ENCODE data around the gene NUP93.
A peak's percentile ranks its signal among the peaks of the same experiment; 100 is the strongest.
"Not testable (repeated sequence)": the region's sequence is repeated elsewhere in the genome, so short reads cannot be mapped to it uniquely, and the experiment has no call there.

NUP93 gene

DNA sequence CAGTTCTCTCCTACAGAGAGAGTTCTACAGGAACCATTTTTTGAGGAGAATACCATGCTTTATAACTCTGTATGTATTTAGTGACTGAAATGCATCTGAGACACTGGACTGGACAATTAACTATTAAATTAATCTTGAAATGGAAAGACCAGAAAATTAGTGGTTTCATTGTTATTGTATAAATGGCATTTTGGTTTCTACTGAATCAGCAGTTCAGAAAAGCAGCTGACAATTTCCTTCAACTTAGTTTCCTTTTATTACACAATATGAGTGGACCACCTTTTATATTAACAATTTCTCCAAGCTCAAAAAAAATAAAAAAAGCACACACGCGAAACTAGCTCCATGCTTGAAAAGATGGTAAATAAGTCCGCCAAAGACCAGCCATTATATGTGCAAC, 69.0 kb downstream of the NUP93 start:
- Mint-ChIP-seq H3K4me3 (no peak overlapping the region), H3K36me3 (peaks cover 6% of the 10 kb centered on the region), H3K9me3 (no peaks in the 10 kb centered on the region), H3K4me1 (no peaks in the 10 kb centered on the region), H3K27ac (no peak overlapping the region)
- no peak for DNase-seq (ENCODE audit: low spot score in 2 of 2)
- ATAC-seq: no peak

GRCh38 chr16:56800355-56800754, 70.4 kb downstream of the NUP93 start:
- Mint-ChIP-seq H3K4me1 (no peaks in the 10 kb centered on the region), H3K27ac (no peak overlapping the region), H3K9me3 (no peaks in the 10 kb centered on the region), H3K36me3 (peaks cover 19% of the 10 kb centered on the region), H3K4me3 (no peak overlapping the region)
- no peak for DNase-seq (ENCODE audit: low spot score in 2 of 2)
- no peak for ATAC-seq

- Mint-ChIP-seq H3K4me1 (no peaks in the 10 kb centered on the region), H3K4me3 (no peak overlapping the region), H3K27ac (no peak overlapping the region), H3K9me3 (no peaks in the 10 kb centered on the region), H3K36me3 (peaks cover 31% of the 10 kb centered on the region)
- ATAC-seq: no peak
- DNase-seq (ENCODE audit: low spot score in 2 of 2): no peak
Observed at GRCh38 chr16:56801762-56802161, 71.8 kb downstream of the NUP93 start.

DNA sequence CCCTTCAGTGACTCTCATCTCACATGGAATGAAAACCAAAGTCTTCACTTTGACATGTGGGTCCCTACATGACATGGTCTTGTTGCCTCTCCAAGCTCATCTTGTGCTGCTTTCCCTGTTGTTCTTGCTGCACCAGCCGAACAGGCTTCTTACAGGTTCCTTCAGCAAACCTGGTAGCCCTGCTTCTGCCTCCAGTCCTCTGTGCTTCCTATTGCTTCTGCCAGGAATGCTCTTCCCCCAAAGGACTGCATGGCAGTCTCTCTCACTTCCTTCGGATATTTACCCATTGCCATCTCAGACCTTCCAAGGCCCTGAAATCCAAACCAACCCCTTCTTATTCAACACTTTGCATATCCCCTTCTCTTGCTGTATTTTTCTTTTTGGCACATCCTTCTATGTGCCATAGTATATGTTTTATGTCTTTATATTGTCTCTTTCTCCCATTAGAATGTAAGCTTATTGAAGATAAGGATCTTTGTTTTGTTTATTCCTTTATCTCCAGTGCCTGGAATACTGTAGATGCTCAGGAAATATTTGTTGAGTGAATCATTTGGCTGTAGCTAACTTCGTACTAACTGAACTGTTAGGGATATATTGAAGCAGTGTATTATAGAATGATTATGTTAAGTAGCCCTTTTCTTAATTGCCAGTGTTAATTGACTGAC, 77.2 kb downstream of the NUP93 start:
- H3K36me3 Mint-ChIP-seq: peaks cover 38% of the 10 kb centered on the region
- H3K27ac Mint-ChIP-seq: no peak overlapping the region
- H3K4me3 Mint-ChIP-seq: no peak overlapping the region
- ATAC-seq: no peak
- H3K4me1 Mint-ChIP-seq: no peaks in the 10 kb centered on the region
- no peak for DNase-seq (ENCODE audit: low spot score in 2 of 2)
- H3K9me3 Mint-ChIP-seq: no peaks in the 10 kb centered on the region

GRCh38 chr16:56807676-56808067, 77.7 kb downstream of the NUP93 start:
- not testable (repeated sequence) for H3K27ac Mint-ChIP-seq; H3K9me3 Mint-ChIP-seq; DNase-seq (ENCODE audit: low spot score in 2 of 2); ATAC-seq; H3K4me3 Mint-ChIP-seq; H3K4me1 Mint-ChIP-seq
- H3K36me3 Mint-ChIP-seq: peaks cover 38% of the 10 kb centered on the region

DNA sequence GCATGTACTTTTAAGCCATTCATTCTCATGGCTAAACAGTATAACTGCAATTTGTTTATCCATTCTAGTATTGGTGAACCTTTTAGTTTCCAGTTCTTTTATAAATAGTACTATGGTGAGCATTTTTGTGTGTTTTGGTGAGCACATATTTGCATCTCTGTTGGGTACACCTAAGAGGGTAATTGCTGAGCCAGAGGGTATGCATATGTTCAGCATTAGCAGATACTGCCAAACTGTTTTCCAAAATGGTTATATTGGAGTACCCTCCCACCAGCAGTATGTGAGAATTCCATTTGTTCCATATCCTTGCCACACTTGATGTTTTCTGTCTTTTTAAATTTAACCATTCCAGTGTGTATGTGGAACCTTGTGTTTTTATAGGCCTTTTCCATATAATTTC, 81.0 kb downstream of the NUP93 start:
- no peaks in the 10 kb centered on the region for H3K9me3 Mint-ChIP-seq
- no peak overlapping the region for H3K4me3 Mint-ChIP-seq
- DNase-seq (ENCODE audit: low spot score in 2 of 2): no peak
- peaks cover 19% of the 10 kb centered on the region for H3K36me3 Mint-ChIP-seq
- H3K4me1 Mint-ChIP-seq: no peaks in the 10 kb centered on the region
- ATAC-seq: no peak
- H3K27ac Mint-ChIP-seq: no peak overlapping the region

GRCh38 chr16:56811602-56812001, 81.7 kb downstream of the NUP93 start:
- H3K27ac Mint-ChIP-seq; H3K4me1 Mint-ChIP-seq; DNase-seq (ENCODE audit: low spot score in 2 of 2); H3K9me3 Mint-ChIP-seq; ATAC-seq; H3K4me3 Mint-ChIP-seq: not testable (repeated sequence)
- H3K36me3 Mint-ChIP-seq: peaks cover 13% of the 10 kb centered on the region

GRCh38 chr16:56812884-56813283, 83.0 kb downstream of the NUP93 start:
- Mint-ChIP-seq H3K4me3 (no peak overlapping the region), H3K27ac (no peak overlapping the region), H3K9me3 (no peaks in the 10 kb centered on the region), H3K36me3 (peaks cover 8% of the 10 kb centered on the region), H3K4me1 (no peaks in the 10 kb centered on the region)
- ATAC-seq (no peak), DNase-seq (ENCODE audit: low spot score in 2 of 2) (no peak)

DNA sequence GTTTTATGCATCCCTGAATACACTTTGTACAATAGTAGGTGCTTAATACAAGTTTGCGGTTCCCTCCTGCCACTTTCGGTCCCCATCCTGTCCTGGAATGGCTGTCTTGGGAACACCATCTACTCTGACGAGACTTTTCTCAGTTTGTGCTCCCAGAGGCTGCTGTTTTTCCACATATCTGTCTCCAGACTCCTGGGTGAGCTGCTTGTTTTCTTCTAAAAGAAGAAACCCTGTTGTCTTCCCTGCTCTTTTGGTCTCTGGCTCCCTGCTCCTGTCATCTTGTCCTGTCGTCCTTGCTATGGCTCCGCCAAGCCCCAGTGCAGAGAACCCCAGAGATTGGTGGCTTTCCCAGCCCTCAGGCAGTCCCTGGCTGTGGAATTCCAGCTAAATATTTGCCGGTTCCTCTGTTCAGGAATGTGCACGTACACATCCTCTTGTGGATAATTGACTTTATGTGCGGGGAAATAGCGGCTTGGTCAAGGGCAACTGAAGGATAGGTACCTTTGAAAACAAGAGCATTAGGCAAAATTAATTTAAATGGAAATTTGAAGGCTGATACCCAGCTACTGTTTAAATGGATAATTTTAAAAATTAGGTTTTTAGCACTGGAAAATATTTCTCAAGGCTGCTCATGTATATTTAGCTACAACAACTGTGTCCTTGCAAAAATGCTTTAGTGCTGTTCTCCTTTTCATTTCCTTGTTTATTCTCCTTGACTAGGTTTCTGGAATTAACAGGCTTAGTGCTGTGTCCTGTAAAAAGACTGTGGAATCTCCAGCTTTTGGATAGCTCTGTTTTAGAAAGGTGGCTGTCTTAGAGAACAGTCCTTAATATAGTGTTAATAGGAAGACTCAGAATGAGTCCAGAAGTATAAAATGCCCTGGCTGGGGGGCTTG, 84.9 kb downstream of the NUP93 start:
- Mint-ChIP-seq H3K36me3 (peaks cover 6% of the 10 kb centered on the region), H3K4me1 (no peaks in the 10 kb centered on the region), H3K4me3 (no peak overlapping the region), H3K27ac (no peak overlapping the region), H3K9me3 (no peaks in the 10 kb centered on the region)
- DNase-seq (ENCODE audit: low spot score in 2 of 2): no peak
- no peak for ATAC-seq

- no peaks in the 10 kb centered on the region for H3K9me3 Mint-ChIP-seq
- H3K4me3 Mint-ChIP-seq: no peak overlapping the region
- DNase-seq (ENCODE audit: low spot score in 2 of 2): no peak
- no peak overlapping the region for H3K27ac Mint-ChIP-seq
- no peaks in the 10 kb centered on the region for H3K4me1 Mint-ChIP-seq
- H3K36me3 Mint-ChIP-seq: peaks cover 11% of the 10 kb centered on the region
- ATAC-seq: no peak
Observed at GRCh38 chr16:56815721-56816120, 85.8 kb downstream of the NUP93 start.

DNA sequence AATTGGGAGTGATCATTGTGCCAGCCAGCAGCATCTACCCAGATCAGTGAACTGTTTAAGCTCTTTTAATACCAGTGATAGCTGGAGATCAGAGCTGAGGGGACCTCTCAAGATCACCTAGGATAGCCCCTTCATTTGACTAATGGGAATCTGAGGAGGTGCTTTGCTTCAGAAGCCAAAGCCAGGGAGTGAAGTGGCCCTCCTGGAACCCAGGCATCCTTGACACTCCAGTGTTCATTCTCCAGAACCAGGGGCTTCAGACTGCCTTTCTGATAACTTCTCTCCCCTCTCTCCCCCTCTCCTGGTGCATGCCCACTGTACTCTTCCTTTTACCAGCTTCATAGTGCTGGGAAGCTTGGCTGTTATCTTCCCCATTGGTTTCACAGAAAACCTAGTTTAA, 87.1 kb downstream of the NUP93 start:
- ATAC-seq (no peak), DNase-seq (ENCODE audit: low spot score in 2 of 2) (no peak)
- H3K4me1 Mint-ChIP-seq: no peaks in the 10 kb centered on the region
- H3K4me3 Mint-ChIP-seq: no peak overlapping the region
- H3K36me3 Mint-ChIP-seq: peaks cover 24% of the 10 kb centered on the region
- H3K27ac Mint-ChIP-seq: no peak overlapping the region
- no peaks in the 10 kb centered on the region for H3K9me3 Mint-ChIP-seq

- ATAC-seq (no peak), DNase-seq (ENCODE audit: low spot score in 2 of 2) (no peak)
- Mint-ChIP-seq H3K4me3 (no peak overlapping the region), H3K4me1 (no peaks in the 10 kb centered on the region), H3K9me3 (no peaks in the 10 kb centered on the region), H3K27ac (peak overlapping the region; percentile 23), H3K36me3 (peaks cover 33% of the 10 kb centered on the region)
Observed at GRCh38 chr16:56817938-56818337, 88.0 kb downstream of the NUP93 start.

DNA sequence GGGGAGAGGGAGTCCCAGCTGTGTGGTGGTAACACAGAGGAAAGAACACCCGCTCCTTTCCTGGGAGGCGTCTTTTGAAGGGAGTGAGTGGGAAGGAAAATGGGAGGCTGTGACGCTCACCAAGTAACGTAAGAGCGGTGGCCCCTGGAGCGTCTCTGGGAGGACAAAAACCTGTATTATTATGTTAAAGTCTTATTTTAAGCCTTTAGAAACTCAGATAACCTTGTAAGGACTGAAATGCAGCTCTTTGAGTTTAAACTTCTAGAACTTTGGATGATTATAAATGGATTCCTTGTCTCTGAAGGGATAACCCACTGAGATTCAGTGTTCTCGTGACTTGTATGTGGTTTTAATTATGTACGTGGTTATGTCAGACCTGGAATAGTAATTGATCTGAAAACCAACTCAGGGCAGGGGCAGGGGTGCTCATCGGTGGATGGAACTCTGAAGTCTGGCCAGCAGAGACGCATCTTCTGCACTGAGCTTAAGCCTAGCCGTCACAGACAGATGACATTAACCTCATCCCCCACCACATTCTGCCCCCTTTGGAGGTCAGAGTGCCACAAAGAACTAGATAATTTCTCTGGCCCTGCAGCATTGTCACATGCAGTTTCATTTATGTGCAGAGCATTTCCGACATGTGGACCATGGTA, 93.3 kb downstream of the NUP93 start:
- Mint-ChIP-seq H3K27ac (no peak overlapping the region), H3K4me3 (no peak overlapping the region), H3K36me3 (peaks cover 86% of the 10 kb centered on the region), H3K4me1 (no peaks in the 10 kb centered on the region), H3K9me3 (no peaks in the 10 kb centered on the region)
- DNase-seq (ENCODE audit: low spot score in 2 of 2) (no peak), ATAC-seq (no peak)

GRCh38 chr16:56824331-56824730, 94.4 kb downstream of the NUP93 start:
- no peaks in the 10 kb centered on the region for H3K9me3 Mint-ChIP-seq
- H3K36me3 Mint-ChIP-seq: peaks cover 86% of the 10 kb centered on the region
- no peak overlapping the region for H3K4me3 Mint-ChIP-seq
- no peak overlapping the region for H3K27ac Mint-ChIP-seq
- H3K4me1 Mint-ChIP-seq: no peaks in the 10 kb centered on the region
- DNase-seq (ENCODE audit: low spot score in 2 of 2) (no peak), ATAC-seq (no peak)

DNA sequence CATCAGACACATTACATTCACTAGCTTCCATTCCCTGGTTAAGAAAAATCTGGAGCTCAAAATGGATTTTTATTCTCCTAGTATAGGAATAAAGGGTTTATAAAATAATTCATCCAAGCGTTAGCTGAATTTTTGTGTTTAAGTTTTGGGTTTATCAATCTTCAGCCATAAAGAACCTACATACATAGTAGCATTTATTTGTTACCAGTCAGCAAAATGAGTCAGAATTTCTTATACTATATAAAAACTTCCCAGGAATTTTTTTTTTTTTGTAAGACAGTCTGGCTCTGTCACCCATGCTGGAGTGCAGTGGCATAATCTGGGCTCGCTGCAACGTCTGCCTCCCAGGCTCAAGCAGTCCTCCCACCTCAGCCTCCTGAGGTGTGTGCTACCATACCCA, 94.9 kb downstream of the NUP93 start:
- ATAC-seq (no peak), DNase-seq (ENCODE audit: low spot score in 2 of 2) (no peak)
- no peak overlapping the region for H3K4me3 Mint-ChIP-seq
- H3K9me3 Mint-ChIP-seq: no peaks in the 10 kb centered on the region
- H3K36me3 Mint-ChIP-seq: peaks cover 87% of the 10 kb centered on the region
- H3K27ac Mint-ChIP-seq: no peak overlapping the region
- no peaks in the 10 kb centered on the region for H3K4me1 Mint-ChIP-seq

- no peak for ATAC-seq
- peaks cover 91% of the 10 kb centered on the region for H3K36me3 Mint-ChIP-seq
- DNase-seq (ENCODE audit: low spot score in 2 of 2): no peak
- H3K4me1 Mint-ChIP-seq: no peaks in the 10 kb centered on the region
- no peak overlapping the region for H3K27ac Mint-ChIP-seq
- no peaks in the 10 kb centered on the region for H3K9me3 Mint-ChIP-seq
- H3K4me3 Mint-ChIP-seq: no peak overlapping the region
Observed at GRCh38 chr16:56825826-56826225, 95.9 kb downstream of the NUP93 start.

Data from stimulated activated effector memory CD8-positive, alpha-beta T cell treated with anti-CD3 and anti-CD28 coated beads, Interleukin-12 subunit alpha, Interleukin-12 subunit beta, amount 100 ng/mL, for 72 hours (primary cell).